AG04449 (cell line): Measurements from ENCODE around the gene RETREG1.

Experiments used
- CTCF ChIA-PET: fragments of 350-600 bp; formaldehyde crosslinking; extraction: SDS; loops from one replicate; lab custom pipeline; 2021; ENCODE audit warnings: antibody characterized with exemption; lab: Yijun Ruan, JAX
- POLR2A ChIA-PET: fragments of 400-600, 350-600 bp; formaldehyde crosslinking; extraction: SDS; loops from one replicate; lab custom pipeline; 2020; ENCODE audit warnings: antibody characterized with exemption, inconsistent platforms; lab: Yijun Ruan, JAX
- DNase-seq: peaks from one replicate; pipeline ENCODE4 v3.0.0-alpha.2; 2010; ENCODE audit warnings: low read depth, low spot score
- H3K4me3 ChIP-seq: 2 replicates; pipeline ENCODE4 v1.5.1; 2011; ENCODE audit warnings: low read depth, mild to moderate bottlenecking, control low read depth, low read length
- TF ChIP-seq, protein P1 (sequence below): IDR thresholded peaks from one replicate; pipeline ENCODE4 v1.5.1; 2011; ENCODE audit warnings: mild to moderate bottlenecking, moderate library complexity, low read length, control low read depth, inconsistent platforms; ENCODE audit not compliant: insufficient read depth; ENCODE audit errors: missing control alignments

The RETREG1 gene

GRCh38 chr5:16525651-16526050 lies 91.1 kb downstream of the RETREG1 start:
- CTCF ChIA-PET = interaction anchor here (1.0 kb wide), 1 partner anchor 35 kb away, joined by 3 read pairs; no protein-coding TSS in a partner anchor
- no peak overlapping the region for H3K4me3 ChIP-seq
- POLR2A ChIA-PET = no interaction called here
- no peak for DNase-seq
- TF ChIP-seq, protein P1, sequence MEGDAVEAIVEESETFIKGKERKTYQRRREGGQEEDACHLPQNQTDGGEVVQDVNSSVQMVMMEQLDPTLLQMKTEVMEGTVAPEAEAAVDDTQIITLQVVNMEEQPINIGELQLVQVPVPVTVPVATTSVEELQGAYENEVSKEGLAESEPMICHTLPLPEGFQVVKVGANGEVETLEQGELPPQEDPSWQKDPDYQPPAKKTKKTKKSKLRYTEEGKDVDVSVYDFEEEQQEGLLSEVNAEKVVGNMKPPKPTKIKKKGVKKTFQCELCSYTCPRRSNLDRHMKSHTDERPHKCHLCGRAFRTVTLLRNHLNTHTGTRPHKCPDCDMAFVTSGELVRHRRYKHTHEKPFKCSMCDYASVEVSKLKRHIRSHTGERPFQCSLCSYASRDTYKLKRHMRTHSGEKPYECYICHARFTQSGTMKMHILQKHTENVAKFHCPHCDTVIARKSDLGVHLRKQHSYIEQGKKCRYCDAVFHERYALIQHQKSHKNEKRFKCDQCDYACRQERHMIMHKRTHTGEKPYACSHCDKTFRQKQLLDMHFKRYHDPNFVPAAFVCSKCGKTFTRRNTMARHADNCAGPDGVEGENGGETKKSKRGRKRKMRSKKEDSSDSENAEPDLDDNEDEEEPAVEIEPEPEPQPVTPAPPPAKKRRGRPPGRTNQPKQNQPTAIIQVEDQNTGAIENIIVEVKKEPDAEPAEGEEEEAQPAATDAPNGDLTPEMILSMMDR = no peak

- no peak for DNase-seq
- H3K4me3 ChIP-seq = no peak overlapping the region
- ChIA-PET POLR2A (no interaction called here), CTCF (no interaction called here)
- TF ChIP-seq, protein P1 = no peak
Observed at GRCh38 chr5:16524286-16524685, 92.5 kb downstream of the RETREG1 start.

- TF ChIP-seq, protein P1 = no peak
- ChIA-PET CTCF (interaction anchor here (1.6 to 1.9 kb wide), 2 partner anchors 15 to 31 kb away, joined by 4 to 8 read pairs; no protein-coding TSS in a partner anchor), POLR2A (no interaction called here)
- H3K4me3 ChIP-seq = no peak overlapping the region
- no peak for DNase-seq
Observed at GRCh38 chr5:16521521-16522483, 95.0 kb downstream of the RETREG1 start.

- ChIA-PET CTCF (interaction anchor here (1.6 to 1.9 kb wide), 2 partner anchors 14 to 30 kb away, joined by 4 to 8 read pairs; no protein-coding TSS in a partner anchor), POLR2A (no interaction called here)
- H3K4me3 ChIP-seq = no peak overlapping the region
- TF ChIP-seq, protein P1 = no peak
- no peak for DNase-seq
Observed at GRCh38 chr5:16520841-16521240, 96.0 kb downstream of the RETREG1 start.

DNA sequence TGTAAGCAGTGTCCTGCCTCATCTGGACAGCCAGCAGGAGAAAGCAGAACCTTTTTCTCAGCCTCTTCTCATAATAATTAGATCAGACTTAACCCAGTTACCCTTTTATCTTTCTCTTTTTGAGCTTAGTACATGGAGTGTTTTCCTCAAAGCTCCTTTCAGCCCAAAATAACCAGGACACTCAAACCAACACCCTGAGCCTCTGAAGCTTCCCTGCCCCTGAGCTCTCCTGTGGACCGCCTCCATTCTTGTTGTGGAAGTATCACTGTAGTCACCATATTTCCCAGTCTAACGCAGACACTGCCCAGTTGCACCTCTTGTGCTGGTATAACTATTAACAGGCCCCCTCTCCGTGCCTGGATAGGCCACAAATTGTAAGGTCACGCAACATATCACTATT lies 97.4 kb downstream of the RETREG1 start:
- CTCF ChIA-PET = interaction anchor here (0.9 kb wide), 1 partner anchor 33 kb away, joined by 5 read pairs; no protein-coding TSS in a partner anchor
- TF ChIP-seq, protein P1 = no peak
- no peak overlapping the region for H3K4me3 ChIP-seq
- DNase-seq = no peak
- POLR2A ChIA-PET = no interaction called here

GRCh38 chr5:16518606-16519005 lies 98.2 kb downstream of the RETREG1 start:
- no peak overlapping the region for H3K4me3 ChIP-seq
- POLR2A ChIA-PET = no interaction called here
- TF ChIP-seq, protein P1 = no peak
- CTCF ChIA-PET = no interaction called here
- no peak for DNase-seq
